Esophagus squamous epithelium (tissue), 4 donors: ENCODE data around the gene ZIC3.

ENCODE experiments used
- CTCF ChIP-seq, 6 experiments: fragments of 450-650 bp in 4 of 6; fragments of 200-600 bp in 2 of 6; sonication (generic) in 2 of 6; IDR thresholded peaks; one replicate each; pipeline ENCODE4 v1.5.1; 2016 to 2019; ENCODE audit warnings: antibody characterized with exemption in 6 of 6, mild to moderate bottlenecking in 4 of 6, moderate library complexity in 4 of 6
- POLR2A ChIP-seq, 4 donors: fragments of 450-650 bp; IDR thresholded peaks; one replicate each; pipeline ENCODE4 v1.6.1; 2017; ENCODE audit warnings: antibody characterized with exemption in 4 of 4, mild to moderate bottlenecking in 4 of 4, moderate library complexity in 3 of 4

GRCh38 chrX:137565921-137566745 lies at the start of gene ZIC3:
- TF ChIP-seq CTCF (IDR thresholded peaks at IDR 0.05), result no peak
- TF ChIP-seq POLR2A (IDR thresholded peaks at IDR 0.05), result no peak
